ENCODE results near the gene SOAT1.
A peak's percentile ranks its signal among the peaks of the same experiment; 100 is the strongest.
"Not testable (repeated sequence)": the region's sequence is repeated elsewhere in the genome, so short reads cannot be mapped to it uniquely, and the experiment has no call there.

SOAT1 gene

DNA sequence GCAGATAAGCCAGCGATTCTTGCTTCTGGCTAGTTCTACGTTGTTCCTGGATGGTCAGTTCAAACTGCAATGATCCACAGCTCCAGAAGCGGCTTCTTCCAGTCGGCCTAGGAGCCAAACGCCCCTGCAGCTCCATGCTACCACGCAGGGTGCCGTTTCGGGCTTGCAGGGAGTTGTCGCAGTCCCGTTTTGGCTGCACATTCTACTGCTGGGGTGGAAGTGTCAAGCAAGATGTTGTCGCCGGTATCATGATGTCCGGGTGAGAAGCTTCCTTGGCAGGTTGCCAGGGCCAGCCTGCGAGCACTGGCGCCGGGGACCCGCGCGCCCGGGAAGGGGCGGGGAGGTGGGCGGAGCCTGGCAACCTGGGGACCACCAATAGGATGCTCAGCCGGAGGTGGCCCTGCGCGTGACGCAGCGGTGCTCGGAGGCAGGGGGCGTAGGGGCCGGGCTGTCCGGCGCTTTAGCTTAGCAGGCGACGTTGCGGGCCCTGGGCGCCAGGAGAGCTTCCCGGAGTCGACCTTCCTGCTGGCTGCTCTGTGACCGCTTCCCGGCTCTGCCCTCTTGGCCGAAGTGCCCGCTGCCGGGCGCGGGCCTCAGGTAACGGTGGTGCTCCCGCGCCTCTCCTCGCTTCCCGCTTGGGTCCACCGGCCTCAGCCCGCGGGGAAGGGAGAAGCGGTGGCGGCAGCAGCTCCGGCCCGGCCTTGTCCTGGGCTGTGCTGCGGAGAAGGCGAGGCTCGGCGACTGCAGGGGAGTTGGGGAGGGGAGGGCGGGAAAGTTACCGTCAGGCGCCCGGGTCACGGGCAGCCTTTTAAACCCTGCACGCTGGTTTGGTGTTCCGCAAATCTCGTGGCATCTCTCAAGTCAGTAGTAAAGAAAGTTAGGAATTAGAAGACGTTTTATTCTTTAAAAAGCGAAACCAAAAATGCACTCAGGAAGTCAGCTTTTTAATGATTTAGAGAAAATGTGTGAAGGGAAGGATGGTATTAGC, at the start of gene SOAT1:
Gene SOAT1, plus strand, starts transcription at position 458 of the 988 bp plus-strand sequence. CDS start 8,888 bp downstream, outside the sequence.
- FAIRE-seq (peak; percentile 88), DNase-seq (ENCODE audit: insufficient read length, low spot score) (peak; percentile 79)

DNA sequence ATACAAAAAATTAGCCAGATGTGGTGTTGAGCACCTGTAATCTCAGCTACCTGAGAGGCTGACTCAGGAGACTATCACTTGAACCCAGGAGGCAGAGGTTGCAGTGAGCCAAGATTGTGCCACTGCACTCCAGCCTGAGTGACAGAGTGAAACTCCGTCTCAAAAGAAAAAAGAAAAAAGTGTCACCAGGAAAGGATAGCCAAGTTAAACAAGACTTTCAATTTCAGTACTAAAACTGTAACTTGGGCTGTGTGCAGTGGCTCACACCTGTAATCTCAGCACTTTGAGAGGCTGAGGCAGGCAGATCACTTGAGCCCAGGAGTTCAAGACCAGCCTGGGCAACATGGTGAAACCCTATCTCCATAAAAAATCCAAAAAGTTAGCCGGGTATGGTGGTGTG, 48.2 kb upstream of the SOAT1 start:
- not testable (repeated sequence) for FAIRE-seq; DNase-seq (ENCODE audit: insufficient read length, low spot score)

DNA sequence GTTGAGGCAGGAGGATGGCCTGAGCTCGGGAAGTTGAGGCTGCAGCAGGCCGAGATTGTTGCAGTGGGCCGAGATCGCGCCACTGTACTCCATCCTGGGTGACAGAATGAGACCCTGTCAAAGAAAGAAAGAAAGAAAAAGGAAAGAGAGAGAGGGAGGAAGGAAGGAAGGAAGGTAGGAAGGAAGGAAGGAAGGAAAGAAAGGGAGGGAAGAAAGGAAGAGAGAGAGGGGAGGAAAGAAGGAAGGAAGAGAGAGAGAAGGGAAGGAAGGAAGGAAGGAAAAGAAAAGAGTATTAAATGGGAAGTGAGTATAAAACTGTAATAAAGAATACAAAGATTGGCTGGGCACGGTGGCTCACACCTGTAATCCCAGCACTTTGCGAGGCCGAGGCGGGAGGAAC, 45.7 kb upstream of the SOAT1 start:
- no peak for DNase-seq (ENCODE audit: insufficient read length, low spot score)
- no peak for FAIRE-seq

DNA sequence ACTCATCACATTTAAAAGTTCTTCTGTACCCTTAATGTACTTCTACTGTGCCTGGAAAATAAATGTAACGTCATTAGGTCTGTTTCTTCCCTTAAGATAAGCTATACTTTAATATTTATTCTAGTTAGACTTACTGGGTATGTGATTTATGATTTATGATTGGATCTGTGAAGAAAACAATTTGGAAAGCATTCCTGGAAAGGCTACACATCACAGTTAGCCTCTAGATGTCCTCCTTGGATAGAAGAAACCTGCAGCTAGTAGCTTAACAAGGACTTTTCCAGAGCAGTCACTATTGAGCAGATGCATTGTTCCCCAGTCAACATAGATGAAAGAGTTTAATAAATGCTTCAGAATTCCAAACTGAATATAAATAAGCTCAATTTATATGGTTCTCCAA, 41.9 kb upstream of the SOAT1 start:
- DNase-seq (ENCODE audit: insufficient read length, low spot score) (no peak), FAIRE-seq (no peak)

DNA sequence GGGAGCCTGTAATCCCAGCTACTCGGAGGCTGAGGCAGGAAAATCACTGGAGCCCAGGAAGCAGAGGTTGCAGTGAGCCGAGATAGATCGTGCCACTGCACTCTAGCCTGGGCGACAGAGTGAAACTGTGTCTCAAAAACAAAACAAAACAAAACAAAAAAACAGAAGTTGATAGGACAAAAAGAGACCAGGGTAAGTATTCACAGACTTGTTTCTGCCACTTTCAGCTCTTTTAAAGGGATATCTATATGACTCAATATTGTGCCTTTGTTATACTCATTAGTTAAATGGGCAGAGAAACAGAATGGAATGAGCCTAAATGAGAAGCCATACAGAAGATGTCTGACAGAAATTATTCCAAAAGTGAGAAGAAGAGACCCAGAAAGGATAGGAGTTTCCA, 41.0 kb upstream of the SOAT1 start:
- no peak for FAIRE-seq
- no peak for DNase-seq (ENCODE audit: insufficient read length, low spot score)

DNA sequence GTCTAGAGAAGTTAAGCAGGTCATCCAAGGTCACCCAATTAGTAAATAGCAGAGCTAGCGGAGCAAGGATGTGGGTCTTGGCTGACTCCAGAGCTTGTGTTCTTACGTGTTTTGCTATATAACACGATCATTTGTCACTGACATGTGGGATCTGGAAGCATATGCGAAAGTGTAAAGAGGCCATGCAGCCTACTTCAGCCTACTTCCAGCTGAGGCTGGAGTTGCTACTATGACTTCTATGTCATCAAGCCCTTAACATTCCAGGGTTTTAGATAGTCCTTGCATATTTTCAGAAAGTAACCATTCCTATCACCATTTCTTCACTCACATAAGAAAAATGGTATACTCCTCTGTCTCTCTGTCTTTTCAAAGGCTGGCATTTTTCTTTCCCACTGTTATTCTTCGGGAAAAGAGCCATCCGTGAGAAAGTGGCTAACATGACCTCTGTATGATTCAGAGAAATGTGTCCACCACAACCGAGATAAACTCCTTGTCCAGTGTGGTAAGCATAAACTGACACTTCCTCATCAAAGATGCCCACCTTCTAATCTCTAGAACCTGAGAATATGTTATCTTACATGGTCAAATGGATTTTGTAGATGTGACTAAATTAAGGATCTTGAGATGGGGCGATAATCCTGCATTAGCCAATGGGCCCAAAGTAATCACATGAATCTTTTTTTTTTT, 40.2 kb upstream of the SOAT1 start:
- no peak for DNase-seq (ENCODE audit: insufficient read length, low spot score)
- no peak for FAIRE-seq

DNA sequence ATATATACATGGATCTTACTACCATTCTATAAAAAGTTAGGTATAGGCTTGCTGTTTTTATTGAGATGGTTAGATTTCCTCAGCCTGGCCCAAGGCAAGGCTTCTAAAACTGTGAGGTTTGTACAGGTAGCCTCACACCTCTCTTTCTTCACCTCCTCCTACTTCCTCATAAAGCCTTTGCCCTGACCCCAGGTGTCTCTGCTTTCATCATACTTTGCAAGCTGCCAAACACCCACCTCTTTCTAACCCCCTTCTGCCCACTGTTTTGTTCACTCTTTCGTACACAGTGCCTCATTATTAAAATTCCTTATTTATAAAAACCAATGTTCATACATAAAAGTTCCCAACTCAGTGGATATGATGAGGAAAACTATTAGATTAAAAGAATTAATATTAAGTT, 31.4 kb upstream of the SOAT1 start:
- DNase-seq (ENCODE audit: insufficient read length, low spot score) = no peak
- no peak for FAIRE-seq

DNA sequence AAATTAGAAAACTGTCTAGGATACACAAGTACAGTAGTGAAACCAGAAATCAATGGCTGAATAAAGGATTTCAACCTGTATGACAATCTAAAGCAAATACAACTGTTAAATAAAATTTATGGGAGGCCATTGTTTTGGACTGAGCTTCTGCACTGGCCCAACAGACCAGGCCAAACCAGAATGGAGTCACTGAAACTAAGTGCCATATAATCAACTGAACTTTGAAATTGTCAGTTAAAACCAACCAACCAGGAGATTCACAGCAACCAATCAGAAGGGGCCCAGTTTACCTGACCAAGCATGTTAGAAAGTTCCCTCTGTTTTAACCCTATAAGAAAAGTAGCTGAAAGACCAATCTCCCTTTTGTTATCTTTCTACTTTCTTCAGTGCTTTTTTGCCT, 30.5 kb upstream of the SOAT1 start:
- no peak for DNase-seq (ENCODE audit: insufficient read length, low spot score)
- FAIRE-seq = no peak

DNA sequence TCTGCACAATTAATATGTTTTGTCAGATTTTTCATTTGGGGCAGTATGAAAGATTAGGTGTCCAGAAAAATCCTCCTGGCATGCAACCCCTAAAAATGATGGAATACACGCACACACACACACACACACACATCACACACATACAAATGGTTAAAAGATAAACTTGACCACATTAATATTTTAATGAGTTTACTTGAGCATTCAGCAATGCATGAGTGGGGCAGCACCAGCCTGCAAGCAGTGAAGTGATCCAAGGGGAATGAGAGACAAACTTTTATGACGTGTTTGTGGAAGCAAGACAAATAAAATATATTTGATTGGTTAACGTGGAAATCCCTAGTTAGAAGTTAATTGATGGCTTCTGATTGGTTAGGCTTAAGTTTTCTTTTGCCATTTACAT, 29.1 kb upstream of the SOAT1 start:
- DNase-seq (ENCODE audit: insufficient read length, low spot score) (no peak), FAIRE-seq (no peak)

DNA sequence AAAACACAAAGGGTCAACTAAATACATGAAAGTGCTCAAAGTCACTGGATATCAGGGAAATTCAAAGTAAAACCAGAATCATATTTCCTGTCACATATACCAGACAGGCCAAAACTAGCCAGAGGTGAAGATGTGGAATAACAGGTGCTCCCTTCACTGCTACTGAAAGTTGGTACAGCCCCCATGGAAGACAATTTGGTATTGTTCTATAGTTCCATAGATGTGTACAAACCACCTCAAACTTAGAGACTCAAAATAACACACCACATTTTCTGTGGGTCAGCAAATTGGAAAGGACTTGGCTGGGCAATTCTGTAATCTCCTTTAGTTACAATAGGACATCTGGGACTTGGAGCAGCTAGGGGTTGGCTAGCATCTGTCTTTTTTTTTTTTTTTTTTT, 24.5 kb upstream of the SOAT1 start:
- no peak for FAIRE-seq

DNA sequence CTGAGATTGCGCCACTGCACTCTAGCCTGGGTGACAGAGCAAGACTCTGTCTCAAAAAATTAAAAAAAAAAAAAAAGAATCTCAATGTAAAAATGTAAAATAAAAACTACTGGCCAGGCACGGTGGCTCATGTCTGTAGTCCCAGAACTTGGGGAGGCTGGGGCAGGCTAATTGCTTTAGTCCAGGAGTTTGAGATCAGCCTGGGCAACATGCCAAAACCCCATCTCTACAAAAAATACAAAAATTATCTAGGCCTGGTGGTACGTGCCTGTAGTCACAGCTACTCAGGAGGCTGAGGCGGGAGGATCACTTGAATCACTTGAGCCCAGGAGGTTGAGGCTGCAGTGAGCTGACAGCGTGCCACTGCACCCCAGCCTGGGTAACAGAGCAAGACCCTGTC, 19.2 kb upstream of the SOAT1 start:
- not testable (repeated sequence) for FAIRE-seq

More for the DNA sequence above, 24.5 kb upstream of the SOAT1 start:
- DNase-seq (ENCODE audit: insufficient read length, low spot score) = no peak

DNA sequence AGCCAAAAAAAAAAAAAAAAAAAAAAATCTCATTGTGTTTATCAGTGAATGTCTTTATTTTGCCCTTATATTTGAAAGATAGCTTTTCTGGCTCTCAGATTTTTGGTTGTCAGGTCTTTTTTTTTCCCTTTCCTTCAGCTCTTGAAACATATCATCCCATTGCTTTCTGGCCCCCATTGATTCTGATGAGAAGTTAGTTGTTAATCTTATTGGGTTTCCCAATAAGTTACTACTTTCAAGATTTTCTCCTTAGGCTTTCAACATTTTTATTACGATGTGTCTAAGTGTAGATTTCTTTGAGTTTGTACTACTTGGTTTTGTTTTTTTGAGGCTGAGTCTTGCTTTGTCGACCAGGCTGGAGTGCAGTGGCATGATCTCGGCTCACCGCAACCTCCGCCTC, 14.7 kb upstream of the SOAT1 start:
- no peak for FAIRE-seq
- DNase-seq (ENCODE audit: insufficient read length, low spot score) = no peak

More for the DNA sequence above, 19.2 kb upstream of the SOAT1 start:
- not testable (repeated sequence) for DNase-seq (ENCODE audit: insufficient read length, low spot score)

DNA sequence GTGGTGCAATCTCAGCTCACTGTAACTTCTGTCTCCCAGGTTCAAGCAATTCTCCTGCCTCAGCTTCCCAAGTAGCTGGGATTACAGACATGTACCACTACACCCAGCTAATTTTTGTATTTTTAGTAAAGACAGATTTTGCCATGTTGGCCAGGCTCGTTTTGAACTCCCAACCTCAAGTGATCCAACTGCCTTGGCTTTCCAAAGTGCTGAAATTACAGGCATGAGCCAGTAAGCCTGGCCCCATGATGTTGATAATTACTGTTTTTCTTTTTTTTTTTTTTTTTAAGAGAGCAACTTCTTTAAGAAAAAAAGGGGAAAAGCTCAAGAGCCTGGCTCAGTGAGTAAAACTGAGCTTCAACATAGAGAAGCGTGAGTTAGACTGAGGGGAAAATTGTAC, 9.6 kb upstream of the SOAT1 start:
- DNase-seq (ENCODE audit: insufficient read length, low spot score) (no peak), FAIRE-seq (no peak)

DNA sequence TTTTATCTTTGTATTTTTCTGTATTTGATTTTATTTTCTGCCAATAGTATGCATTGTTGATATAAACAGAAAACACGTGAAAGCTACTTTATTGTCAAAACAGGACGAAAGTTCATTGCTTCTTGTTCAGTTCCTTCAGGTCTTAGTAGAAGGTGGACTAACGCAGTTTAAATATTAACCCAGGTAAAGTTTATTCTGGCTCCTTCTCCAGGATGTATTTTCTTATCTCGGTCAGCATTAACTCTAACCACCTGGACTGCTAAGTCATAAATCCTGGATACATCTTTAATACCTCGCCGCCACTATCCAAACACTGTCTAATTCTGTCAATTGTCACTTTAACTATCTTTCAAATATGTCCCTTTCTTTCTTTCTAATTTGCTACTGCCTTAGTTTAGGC, 5.7 kb upstream of the SOAT1 start:
- DNase-seq (ENCODE audit: insufficient read length, low spot score) (no peak), FAIRE-seq (no peak)

DNA sequence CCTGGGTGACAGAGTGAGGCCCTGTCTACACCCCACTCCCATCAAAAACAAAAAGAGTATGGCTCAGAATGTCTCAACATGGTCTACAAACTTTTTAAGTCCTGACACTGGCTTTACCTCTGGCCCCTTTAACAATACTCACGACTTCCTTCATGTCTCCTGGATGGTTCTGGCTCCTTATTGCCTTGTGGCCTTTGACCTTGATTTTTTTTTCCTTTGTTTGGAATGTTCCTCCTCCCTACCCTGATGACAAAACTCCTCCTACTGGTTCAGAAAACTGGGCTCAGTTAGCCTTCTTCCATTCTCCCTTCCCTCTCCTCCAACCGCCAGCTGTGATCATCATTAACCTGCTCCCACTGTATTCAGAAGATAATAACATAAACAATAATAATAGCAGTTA, 4.6 kb upstream of the SOAT1 start:
- DNase-seq (ENCODE audit: insufficient read length, low spot score) (no peak), FAIRE-seq (no peak)

DNA sequence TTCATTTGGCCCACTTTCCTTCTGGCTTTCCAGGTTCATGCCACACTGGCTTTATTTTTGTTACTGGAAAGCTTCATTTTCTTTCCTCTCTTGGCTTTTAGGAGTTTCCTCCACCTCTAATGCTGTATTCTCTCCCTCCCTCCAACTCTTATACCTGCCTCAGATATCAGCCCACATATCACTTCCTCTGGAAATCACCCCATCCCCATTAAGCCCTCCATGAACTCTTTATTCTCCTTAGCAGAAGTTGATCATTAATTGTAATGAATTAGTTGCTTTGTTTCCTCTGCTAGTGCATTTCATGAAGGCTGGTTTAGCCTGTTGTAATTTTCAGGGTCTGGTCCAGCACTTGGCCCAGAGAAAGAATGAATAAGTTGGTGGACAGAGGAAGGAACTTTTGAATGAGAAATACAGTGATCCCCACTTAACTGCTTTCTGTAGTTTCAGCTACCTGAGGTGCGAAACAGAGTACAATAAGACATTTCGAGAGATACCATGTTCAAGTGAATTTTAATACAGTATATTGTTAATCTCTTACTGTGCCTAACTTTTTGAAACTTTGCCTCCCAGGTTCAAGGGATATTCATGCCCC, 1.7 kb downstream of the SOAT1 start:
- FAIRE-seq (peak; percentile 4), DNase-seq (ENCODE audit: insufficient read length, low spot score) (no peak)

DNA sequence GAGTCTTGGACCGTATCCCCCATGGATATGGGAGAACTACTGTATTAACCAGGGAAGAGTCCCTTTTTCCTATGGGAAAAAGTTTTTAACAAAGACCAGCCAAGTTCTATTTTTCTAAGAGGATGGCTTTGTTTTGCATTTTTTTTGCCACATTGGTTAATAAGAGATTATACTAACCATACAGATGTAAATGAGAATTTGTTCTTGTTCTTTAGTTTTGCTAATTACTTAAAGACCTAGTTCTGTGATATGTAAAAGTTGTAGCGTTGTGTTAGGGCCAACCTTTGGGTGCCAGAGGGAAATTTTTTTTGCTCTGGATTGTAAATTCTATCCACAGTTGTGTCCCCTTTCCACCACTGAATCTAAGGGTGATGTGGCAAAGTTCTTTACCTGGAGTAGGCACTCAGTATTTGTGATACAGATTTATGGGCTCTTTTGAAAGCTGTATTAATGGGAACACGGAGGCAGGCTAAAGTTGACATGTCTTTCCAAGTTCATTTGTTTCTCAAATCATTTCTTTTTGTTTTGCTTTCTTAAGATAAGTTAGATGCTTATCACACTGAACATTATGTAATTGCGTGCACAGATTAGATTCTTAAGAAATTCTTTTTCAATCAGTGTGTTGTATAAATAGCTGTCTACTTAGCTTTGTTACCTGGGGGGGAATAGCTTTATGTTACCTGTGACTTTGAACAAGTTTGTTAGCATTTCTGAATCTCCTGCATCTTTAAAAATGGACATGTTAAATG, 2.9 kb downstream of the SOAT1 start:
- no peak for DNase-seq (ENCODE audit: insufficient read length, low spot score)
- FAIRE-seq = no peak

DNA sequence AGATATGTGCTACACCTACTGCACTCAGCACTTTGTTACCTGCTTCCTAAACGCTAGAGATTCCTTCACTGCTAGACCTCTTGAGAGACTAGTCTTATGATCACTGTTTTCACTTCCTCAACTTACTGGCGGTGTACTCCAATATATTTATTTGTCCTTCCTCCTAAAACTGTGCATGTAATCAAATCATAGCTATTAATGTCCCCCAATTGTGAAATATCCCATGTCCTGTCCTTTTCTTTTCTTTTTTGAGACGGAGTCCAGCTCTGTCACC, 3.4 kb downstream of the SOAT1 start:
- no peak for DNase-seq (ENCODE audit: insufficient read length, low spot score)
- FAIRE-seq = no peak

DNA sequence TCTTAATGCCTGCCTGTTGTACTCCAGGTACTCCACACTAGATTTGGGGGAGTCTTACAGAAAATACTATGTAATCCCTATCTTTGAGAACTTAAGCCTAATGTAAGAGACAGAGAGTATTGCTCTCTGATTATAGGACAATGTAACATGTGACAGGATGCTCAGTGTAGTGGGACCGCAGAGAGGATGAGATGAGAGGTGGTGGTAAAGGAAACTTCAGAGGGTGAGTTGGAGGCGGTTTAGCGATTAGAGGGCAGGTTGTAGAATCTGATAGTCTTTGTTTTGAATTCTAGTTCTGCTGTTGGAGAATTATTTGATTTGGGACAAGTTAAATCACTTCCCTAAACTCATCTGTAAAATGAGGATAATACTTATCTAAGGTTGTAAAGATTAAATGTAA, 5.4 kb downstream of the SOAT1 start:
- peak; percentile 88 for FAIRE-seq

DNA sequence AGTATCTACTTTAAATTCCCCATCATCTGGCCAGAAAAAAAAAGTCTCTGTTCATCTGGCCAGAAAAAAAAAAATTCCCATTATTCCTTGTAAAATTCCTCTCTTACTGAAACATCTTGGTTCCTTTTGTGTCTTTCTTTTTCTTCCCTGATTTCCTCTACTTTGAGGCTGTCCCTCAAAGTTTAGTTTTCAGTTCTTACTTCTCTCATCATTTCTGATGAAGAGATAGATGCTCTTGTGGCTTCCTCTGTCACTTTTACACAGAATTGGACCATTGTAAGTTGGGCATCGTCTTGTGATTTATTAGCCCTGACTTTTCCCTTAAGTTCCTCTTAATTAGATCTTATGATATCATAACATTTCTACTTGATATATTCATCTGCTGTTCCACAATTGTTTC, 6.5 kb downstream of the SOAT1 start:
- FAIRE-seq (peak; percentile 26), DNase-seq (ENCODE audit: insufficient read length, low spot score) (no peak)

More for the DNA sequence above, 5.4 kb downstream of the SOAT1 start:
- no peak for DNase-seq (ENCODE audit: insufficient read length, low spot score)

DNA sequence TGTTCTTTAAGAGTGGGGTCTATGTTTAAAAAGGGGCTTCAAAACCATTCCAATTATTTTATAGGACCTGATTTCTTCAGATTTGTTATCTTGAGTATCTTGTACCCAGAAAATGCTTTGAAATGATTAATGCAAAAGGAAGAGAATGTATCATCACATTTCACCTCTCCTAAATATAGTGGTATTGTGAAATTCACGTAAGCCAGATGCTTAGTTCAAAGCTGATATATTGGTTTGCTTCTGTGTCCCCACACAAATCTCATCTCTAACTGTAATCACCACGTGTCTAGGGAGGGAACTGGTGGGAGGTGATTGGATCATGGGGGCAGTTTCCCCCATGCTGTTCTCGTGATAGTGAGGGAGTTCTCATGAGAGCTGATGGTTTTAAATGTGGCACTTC, 8.5 kb downstream of the SOAT1 start:
- FAIRE-seq (no peak), DNase-seq (ENCODE audit: insufficient read length, low spot score) (no peak)

Data from GM19239 (cell line).